Measurements from ENCODE around the gene FLOT1.
"Not testable (repeated sequence)": the region's sequence is repeated elsewhere in the genome, so short reads cannot be mapped to it uniquely, and the experiment has no call there.

FLOT1 gene

GRCh38 chr6:30722280-30723112 lies 20.0 kb downstream of the FLOT1 start:
- peak; percentile 80 for DNase-seq

- not testable (repeated sequence) for DNase-seq
Measured at GRCh38 chr6:30722025-30722279, 20.5 kb downstream of the FLOT1 start.

DNA sequence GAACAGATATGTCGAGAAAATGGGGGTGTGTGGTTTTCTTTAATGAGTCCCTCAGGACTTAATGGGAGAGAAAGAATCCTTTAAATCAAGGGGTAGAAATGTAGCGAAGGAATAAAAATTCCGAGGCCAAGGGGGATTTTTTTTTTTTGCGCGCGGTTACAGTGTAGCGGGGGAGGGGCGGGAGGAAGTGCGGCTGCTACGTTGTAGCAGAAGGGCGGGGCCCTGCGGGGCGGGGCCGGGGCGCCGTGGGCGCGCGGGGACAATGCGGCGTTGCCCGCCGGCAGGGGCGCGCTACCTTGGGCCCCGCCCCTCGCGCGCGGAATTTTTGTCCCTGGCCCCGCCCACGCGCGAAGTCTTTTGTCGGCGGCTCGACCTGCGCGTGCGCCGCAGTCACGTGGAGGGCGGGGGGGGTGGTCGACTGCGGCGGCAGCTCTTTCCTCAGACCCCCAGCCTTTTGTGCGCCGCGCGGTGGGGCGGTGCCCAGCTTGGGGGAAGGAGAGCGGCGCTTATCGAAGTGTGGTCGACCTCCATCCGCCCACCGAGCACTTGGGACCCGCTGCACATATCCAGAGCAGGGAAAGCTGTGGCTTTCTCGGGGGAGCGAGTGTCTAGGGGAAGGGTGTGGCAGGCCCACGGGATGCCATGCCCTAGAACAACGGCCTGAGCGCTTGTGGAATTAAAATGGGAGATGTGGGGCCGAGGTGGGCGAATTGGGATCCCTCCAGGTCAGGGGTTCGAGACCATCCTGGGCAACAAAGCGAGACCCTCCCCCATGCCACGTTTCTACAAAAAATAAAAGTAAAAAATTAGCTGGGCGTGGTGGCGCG lies 21.1 kb downstream of the FLOT1 start:
- DNase-seq = peak; percentile 95

- DNase-seq = peak; percentile 47
Measured at GRCh38 chr6:30720738-30721197, 21.7 kb downstream of the FLOT1 start.

GRCh38 chr6:30719791-30720737 lies 22.4 kb downstream of the FLOT1 start, which contains the start of gene TUBB:
Gene TUBB (plus strand): TSS chr6:30720352. CDS start chr6:30720507, 155 bp downstream.
- DNase-seq = peak; percentile 92

DNA sequence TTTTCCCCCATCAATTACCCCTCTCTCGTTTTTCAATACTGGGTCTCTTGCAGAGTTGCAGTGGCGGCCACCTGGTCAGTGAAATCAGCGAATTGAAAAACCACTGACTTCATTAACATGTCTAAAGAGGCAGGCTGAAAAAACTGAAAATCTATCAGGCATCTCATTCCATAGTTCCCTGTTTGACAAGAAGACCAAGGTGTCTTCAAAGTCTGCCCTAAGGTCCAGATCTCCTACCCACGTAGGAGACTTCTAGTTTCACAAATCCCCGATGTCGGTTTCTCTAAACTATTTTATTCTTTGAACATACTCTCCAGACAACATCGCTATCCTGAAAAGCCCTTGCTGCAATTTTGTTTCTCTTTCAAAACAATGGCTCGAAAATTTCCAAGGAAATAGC lies 23.1 kb downstream of the FLOT1 start:
- DNase-seq = no peak

DNA sequence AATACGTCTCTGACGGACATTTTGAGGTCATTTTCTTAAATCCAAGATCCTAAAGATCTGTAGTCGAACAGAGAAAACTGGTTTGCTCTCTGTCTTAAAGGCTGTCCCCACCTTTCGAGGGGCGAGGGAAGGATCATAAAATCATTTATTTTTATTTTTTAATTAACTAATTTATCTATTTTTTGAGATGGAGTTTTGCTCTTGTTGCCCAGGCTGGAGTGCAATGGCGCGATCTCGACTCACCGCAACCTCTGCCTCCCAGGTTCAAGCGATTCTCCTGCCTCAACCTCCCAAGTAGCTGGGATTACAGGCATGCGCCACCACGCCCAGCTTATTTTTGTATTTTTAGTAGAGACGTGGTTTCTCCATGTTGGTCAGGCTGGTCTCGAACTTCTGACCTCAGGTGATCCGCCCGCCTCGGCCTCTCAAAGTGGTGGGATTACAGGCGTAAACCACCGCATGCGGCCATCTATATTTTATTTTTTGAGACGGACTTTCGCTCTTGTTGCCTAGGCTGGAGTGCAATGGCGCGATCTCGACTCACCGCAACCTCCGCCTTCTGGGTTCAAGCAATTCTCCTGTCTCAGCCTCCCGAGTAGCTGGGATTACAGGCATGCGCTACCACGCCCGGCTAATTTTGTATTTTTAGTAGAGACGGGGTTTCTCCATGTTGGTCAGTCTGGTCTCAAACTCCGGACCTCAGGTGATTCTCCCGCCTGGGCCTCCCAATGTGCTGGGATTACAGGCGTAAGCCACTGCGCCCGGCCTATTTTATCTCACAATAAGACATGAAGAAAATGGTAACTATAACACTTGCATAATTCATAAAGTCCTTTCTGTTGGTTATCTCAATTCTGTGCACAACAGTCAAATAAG lies 24.4 kb downstream of the FLOT1 start:
- not testable (repeated sequence) for DNase-seq

DNA sequence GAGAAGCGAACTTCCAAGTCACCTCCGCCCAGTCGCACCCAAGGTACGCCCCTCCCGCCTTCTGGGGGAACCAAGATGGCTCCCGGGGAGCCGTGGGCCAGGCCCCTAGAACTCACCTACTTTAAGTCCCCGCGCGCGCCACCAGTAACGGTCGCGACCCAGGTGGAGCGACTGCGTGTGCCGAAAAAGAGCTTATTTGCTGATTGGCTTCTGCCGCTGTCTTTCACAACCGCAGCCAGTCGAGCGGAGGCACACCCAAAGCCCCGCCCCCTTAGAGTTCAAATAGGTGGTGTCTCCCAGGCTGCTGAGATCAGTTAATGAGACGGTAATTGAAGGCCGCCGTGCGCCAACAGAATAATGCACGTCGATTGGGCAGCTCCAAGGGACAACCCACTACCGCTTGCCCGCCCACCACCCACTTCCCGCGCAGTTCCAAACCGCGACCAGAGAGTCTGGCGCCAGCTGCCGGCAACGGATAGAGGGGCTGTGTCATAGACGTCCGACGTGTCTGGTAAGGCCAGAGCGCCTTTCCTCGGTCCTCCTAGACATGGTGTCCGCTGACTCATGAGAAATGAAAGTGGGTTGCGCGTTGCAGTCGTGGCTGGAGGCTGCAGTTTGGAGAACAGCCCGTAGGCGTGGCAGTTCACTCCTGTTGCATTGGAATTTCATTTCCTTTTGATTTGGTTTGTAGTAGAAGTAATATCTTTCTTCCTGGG lies 25.2 kb downstream of the FLOT1 start, which contains the start of gene MDC1:
TSS of gene MDC1 (minus strand) at position 153 of the 716 bp plus-strand sequence. CDS start 2,106 bp downstream, outside the sequence.
- peak; percentile 99 for DNase-seq

- DNase-seq = no peak
Measured at GRCh38 chr6:30716879-30717128, 25.7 kb downstream of the FLOT1 start.

GRCh38 chr6:30714263-30714662 lies 28.2 kb downstream of the FLOT1 start:
- DNase-seq = no peak

- no peak for DNase-seq
Measured at GRCh38 chr6:30712441-30712945, 30.0 kb downstream of the FLOT1 start.

GRCh38 chr6:30711758-30712380 lies 30.6 kb downstream of the FLOT1 start:
- DNase-seq = no peak

GRCh38 chr6:30709101-30709868 lies 33.2 kb downstream of the FLOT1 start:
- no peak for DNase-seq

DNA sequence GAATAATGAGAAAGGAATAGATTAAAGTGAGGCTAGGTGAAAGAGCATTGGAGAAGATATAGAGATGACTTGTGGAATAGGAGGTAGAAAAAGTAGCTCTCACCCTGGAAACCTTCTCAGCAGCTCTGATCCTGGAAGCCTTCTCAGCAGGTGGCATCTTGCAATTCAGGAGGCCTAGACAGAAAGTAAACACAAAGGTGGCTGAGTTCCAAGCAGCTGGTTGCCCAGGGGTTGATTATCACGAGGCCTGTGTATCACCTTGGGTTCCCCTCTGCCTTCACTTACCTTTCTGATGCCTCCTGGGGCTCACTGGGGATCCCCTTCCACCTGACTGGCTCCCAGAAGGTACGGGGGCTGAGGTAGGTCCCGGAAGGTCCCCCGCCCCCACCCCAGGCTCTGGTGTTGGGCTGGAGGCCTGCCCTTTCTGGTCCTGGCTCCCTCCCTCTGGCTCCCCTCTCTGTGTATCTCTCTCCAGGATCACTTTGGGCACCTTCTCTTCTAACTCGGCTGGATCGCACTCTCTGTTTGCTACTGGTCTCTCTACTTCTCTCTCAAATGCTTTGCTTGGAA lies 35.1 kb downstream of the FLOT1 start:
- DNase-seq = no peak

- DNase-seq = no peak
Measured at GRCh38 chr6:30705620-30706019, 36.9 kb downstream of the FLOT1 start.

DNA sequence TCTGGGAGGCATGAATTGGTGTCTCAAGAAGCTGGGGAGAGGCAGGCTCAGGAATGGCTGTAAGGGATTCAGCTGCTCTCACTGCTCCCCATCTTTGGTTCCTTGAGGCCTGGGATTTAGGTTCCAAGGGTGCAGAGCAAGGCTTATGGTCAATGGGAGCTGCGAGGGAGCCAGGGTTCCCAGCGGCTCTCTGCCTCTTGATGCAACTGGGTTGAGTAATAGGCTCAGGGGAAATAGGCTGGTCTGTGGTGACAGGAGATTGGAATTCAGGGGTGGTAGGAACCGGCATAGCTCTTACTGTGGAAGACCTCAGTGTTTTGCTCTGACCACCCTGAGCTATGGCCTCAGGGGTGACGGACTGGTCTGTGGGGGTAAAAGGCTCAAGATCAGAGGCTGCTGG lies 38.7 kb downstream of the FLOT1 start:
- no peak for DNase-seq

DNA sequence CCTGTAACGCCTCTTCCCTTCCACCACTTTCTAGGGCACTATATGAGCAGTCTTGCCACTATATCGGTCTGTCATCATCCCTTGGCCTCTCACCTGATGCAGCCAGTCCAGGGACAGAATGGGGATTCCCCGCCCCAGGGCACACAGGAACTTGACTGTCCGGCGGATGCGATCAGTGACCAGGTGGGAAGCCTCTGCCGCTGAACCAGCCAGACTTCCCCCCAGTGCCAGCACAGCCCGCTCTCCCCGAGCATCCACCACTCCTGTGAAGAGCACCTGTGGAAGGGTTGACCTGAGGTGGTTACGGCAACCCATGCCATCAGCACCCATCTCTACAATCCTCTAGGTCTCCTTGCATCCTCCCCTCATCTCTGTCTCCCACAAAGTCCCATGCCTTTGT lies 39.5 kb downstream of the FLOT1 start:
- no peak for DNase-seq

- no peak for DNase-seq
Measured at GRCh38 chr6:30700340-30700739, 42.1 kb downstream of the FLOT1 start.

DNA sequence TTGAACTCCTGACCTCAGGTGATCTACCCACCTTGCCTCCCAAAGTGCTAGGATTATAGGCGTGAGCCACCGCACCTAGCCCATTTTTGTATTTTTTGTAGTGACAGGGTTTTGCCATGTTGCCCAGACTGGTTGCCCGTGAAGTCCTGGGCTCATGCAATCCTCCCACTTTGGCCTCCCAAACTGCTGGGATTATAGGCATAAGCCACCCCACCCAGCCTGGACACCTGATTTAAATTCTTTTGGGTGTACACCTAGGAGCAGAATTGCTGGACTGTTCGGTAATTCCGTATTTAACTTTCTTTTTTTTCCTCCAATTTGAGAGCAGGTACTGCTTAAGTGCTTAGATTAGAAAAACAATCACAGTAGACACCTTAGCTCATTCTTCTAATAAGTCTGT lies 46.1 kb downstream of the FLOT1 start:
- no peak for DNase-seq

Data from activated CD4-positive, alpha-beta T cell treated with anti-CD3 and anti-CD28 coated beads for 1 hour (primary cell).